ENCODE measurements around the gene SLC2A8. TPM values are rescaled to one million over a fixed set of nuclear protein-coding genes. Genes with fewer than 3 reads are reported as not detected.
A peak's percentile ranks its signal among the peaks of the same experiment; 100 is the strongest.

The SLC2A8 gene
- total RNA-seq, 1 experiment from 2014 or later, result 37.4 TPM

- TF ChIP-seq, protein P1, sequence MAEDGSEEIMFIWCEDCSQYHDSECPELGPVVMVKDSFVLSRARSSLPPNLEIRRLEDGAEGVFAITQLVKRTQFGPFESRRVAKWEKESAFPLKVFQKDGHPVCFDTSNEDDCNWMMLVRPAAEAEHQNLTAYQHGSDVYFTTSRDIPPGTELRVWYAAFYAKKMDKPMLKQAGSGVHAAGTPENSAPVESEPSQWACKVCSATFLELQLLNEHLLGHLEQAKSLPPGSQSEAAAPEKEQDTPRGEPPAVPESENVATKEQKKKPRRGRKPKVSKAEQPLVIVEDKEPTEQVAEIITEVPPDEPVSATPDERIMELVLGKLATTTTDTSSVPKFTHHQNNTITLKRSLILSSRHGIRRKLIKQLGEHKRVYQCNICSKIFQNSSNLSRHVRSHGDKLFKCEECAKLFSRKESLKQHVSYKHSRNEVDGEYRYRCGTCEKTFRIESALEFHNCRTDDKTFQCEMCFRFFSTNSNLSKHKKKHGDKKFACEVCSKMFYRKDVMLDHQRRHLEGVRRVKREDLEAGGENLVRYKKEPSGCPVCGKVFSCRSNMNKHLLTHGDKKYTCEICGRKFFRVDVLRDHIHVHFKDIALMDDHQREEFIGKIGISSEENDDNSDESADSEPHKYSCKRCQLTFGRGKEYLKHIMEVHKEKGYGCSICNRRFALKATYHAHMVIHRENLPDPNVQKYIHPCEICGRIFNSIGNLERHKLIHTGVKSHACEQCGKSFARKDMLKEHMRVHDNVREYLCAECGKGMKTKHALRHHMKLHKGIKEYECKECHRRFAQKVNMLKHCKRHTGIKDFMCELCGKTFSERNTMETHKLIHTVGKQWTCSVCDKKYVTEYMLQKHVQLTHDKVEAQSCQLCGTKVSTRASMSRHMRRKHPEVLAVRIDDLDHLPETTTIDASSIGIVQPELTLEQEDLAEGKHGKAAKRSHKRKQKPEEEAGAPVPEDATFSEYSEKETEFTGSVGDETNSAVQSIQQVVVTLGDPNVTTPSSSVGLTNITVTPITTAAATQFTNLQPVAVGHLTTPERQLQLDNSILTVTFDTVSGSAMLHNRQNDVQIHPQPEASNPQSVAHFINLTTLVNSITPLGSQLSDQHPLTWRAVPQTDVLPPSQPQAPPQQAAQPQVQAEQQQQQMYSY (CRISPR knock-in tag; IDR thresholded peaks at IDR 0.05), result no peak
- TF ChIP-seq ZNF263 (CRISPR knock-in tag; IDR thresholded peaks at IDR 0.05; ENCODE audit: low read depth), result no peak
- no peak; the same call in none of the 2 replicates for TF ChIP-seq JUN (CRISPR knock-in tag; IDR thresholded peaks at IDR 0.05)
- TF ChIP-seq ZNF121 (CRISPR knock-in tag; IDR thresholded peaks at IDR 0.05), result no peak
- peak; percentile 32; the same call in 1 of the 2 replicates for TF ChIP-seq ZNF416 (CRISPR knock-in tag; IDR thresholded peaks at IDR 0.05)
Observed at GRCh38 chr9:127450830-127451607, 54.0 kb downstream of the SLC2A8 start, which contains the start of the genes LRSAM1 and RPL12 (continued).

GRCh38 chr9:127451608-127451857, 54.6 kb downstream of the SLC2A8 start:
- Mint-ChIP-seq H3K9me3 (no peaks in the 10 kb centered on the region), H3K4me1 (peaks cover 34% of the 10 kb centered on the region), H3K27me3 (ENCODE audit: low read depth) (no peaks in the 10 kb centered on the region), H3K36me3 (peaks cover 57% of the 10 kb centered on the region), H3K4me3 (peak overlapping the region; percentile 97), H3K27ac (peak overlapping the region; percentile 99)
- ChIA-PET CTCF (interaction anchor here (1.0 to 2.5 kb wide), 3 partner anchors 27 to 283 kb away, joined by 3 to 11 read pairs (median 4); partner anchors contain the start of genes TOR2A and ZNF79), POLR2A (interaction anchor here (0.9 to 1.4 kb wide), 4 partner anchors 27 to 418 kb away, joined by 3 to 9 read pairs (median 4); partner anchors contain the start of gene ZNF79)
- DNase-seq (ENCODE audit: low spot score), result no peak
- no peak for ATAC-seq
- TF ChIP-seq ZNF232 (CRISPR knock-in tag; IDR thresholded peaks at IDR 0.05), result no peak
- no peak for TF ChIP-seq TEAD1 (CRISPR knock-in tag; IDR thresholded peaks at IDR 0.05)
- no peak for TF ChIP-seq FOXJ3 (CRISPR knock-in tag; IDR thresholded peaks at IDR 0.05; ENCODE audit: borderline replicate concordance)
- no peak for TF ChIP-seq RORB (CRISPR knock-in tag; IDR thresholded peaks at IDR 0.05)
- TF ChIP-seq, protein P2, sequence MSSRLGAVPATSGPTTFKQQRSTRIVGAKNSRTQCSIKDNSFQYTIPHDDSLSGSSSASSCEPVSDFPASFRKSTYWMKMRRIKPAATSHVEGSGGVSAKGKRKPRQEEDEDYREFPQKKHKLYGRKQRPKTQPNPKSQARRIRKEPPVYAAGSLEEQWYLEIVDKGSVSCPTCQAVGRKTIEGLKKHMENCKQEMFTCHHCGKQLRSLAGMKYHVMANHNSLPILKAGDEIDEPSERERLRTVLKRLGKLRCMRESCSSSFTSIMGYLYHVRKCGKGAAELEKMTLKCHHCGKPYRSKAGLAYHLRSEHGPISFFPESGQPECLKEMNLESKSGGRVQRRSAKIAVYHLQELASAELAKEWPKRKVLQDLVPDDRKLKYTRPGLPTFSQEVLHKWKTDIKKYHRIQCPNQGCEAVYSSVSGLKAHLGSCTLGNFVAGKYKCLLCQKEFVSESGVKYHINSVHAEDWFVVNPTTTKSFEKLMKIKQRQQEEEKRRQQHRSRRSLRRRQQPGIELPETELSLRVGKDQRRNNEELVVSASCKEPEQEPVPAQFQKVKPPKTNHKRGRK (CRISPR knock-in tag; IDR thresholded peaks at IDR 0.05; ENCODE audit: borderline replicate concordance), result no peak

DNA sequence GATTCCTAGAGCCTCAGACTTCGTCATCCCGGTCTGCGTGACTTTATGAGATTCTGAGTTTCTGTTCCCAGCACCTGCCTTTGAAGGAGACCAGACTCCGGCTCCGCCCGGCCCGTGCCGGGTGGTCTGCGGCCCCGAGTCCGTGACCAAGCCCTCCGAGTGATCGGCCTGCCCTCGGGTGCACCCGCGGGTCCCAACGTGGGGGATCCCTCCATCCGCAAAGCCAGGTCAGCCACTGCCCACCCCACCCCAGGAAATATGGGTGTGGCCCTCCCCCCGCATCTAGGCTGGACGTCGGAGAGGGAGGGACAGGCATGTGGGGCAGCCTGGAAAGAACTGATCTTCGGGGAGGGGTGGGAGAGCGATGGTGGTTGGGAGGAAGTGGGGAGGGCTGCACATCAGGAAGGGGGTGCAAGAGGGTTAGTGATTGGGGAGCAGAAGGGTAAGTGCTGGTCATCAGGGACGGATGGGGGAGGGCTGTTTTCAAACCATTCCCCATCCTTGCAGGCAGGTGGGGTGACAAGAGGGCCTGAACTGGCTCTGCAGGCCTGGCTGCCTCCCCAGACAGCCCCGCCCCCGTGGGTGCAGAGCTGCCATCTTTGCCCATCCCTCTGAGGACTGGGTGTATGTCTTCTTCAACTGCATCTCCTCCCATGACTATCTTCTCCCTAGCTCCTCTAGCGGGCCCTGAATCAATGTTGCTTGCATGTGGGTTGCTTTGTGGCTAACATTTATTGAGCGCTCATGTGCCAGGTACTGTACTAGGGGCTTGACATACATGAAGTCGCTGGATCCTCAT, 55.1 kb downstream of the SLC2A8 start:
- Mint-ChIP-seq H3K4me3 (peak overlapping the region; percentile 97), H3K27me3 (ENCODE audit: low read depth) (no peaks in the 10 kb centered on the region)
- POLR2A ChIA-PET, result interaction anchor here (0.9 to 1.4 kb wide), 4 partner anchors 28 to 418 kb away, joined by 3 to 9 read pairs (median 4); partner anchors contain the start of gene ZNF79

More for the DNA sequence above, 55.1 kb downstream of the SLC2A8 start:
- H3K27ac Mint-ChIP-seq, result peak overlapping the region; percentile 99
- H3K9me3 Mint-ChIP-seq, result no peaks in the 10 kb centered on the region
- DNase-seq (ENCODE audit: low spot score), result peak; percentile 41
- peak; percentile 38 for ATAC-seq
- CTCF ChIA-PET, result interaction anchor here (0.6 to 2.5 kb wide), 7 partner anchors 8 to 283 kb away, joined by 3 to 11 read pairs (median 3); partner anchors contain the start of genes TOR2A and ZNF79
- peaks cover 34% of the 10 kb centered on the region for H3K4me1 Mint-ChIP-seq
- peaks cover 54% of the 10 kb centered on the region for H3K36me3 Mint-ChIP-seq
- TF ChIP-seq TCF7 (CRISPR knock-in tag; IDR thresholded peaks at IDR 0.05; ENCODE audit: low read depth), result no peak
- no peak for TF ChIP-seq ATF1 (CRISPR knock-in tag; IDR thresholded peaks at IDR 0.05)
- TF ChIP-seq, protein P1 (CRISPR knock-in tag; IDR thresholded peaks at IDR 0.05), result peak; percentile 9; the same call in 1 of the 2 replicates
- TF ChIP-seq, protein P3, sequence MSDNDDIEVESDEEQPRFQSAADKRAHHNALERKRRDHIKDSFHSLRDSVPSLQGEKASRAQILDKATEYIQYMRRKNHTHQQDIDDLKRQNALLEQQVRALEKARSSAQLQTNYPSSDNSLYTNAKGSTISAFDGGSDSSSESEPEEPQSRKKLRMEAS (CRISPR knock-in tag; IDR thresholded peaks at IDR 0.05), result peak; percentile 43; the same call in 1 of the 2 replicates
- 0 out of 2 replicates have a peak, but pooled peaks have one; percentile 29 for TF ChIP-seq HMGXB4 (CRISPR knock-in tag; IDR thresholded peaks at IDR 0.05)

Data from WTC11 (cell line).